Thoracic aorta (tissue), 2 donors: ENCODE data around the gene JAML. TPM values are rescaled to one million over a fixed set of nuclear protein-coding genes. Genes with fewer than 3 reads are reported as not detected.

Experiments used
- ATAC-seq: fragments of 150-250 bp; one replicate; pipeline ENCODE4 v1.8.0; 2017; ENCODE audit warnings: low read depth; ENCODE audit not compliant: insufficient number of reproducible peaks, low FRiP score
- DNase-seq: peaks from one replicate; pipeline ENCODE4 v3.0.0-alpha.2; 2020; ENCODE audit warnings: low spot score
- H3K27ac ChIP-seq, 2 donors: fragments of 200-600 bp; sonication (generic); 1 replicate in 1 of 2; 2 replicates in 1 of 2; pipeline ENCODE4 v1.5.1; 2016; ENCODE audit warnings: mild to moderate bottlenecking in 2 of 2, moderate library complexity in 2 of 2
- H3K27me3 ChIP-seq: fragments of 200-600 bp; sonication (generic); replicated peaks from 2 replicates; pipeline ENCODE4 v1.6.0; 2016; ENCODE audit warnings: mild to moderate bottlenecking; ENCODE audit not compliant: insufficient read depth
- H3K36me3 ChIP-seq: fragments of 200-600 bp; sonication (generic); one replicate; pipeline ENCODE4 v1.5.1; 2016
- H3K4me1 ChIP-seq, 2 donors: fragments of 200-600 bp; sonication (generic); 1 replicate in 1 of 2; 2 replicates in 1 of 2; pipeline versions ENCODE4 v1.5.1 to v1.6.0; 2016; ENCODE audit warnings: low read depth in 2 of 2, mild to moderate bottlenecking in 1 of 2; ENCODE audit not compliant: control insufficient read depth in 1 of 2
- H3K4me3 ChIP-seq: fragments of 200-600 bp; sonication (generic); 2 replicates; pipeline ENCODE4 v1.5.1; 2016; ENCODE audit warnings: mild to moderate bottlenecking
- H3K9me3 ChIP-seq: fragments of 200-600 bp; sonication (generic); 2 replicates; pipeline ENCODE4 v1.5.1; 2016
- CTCF ChIP-seq: fragments of 200-600 bp; sonication (generic); IDR thresholded peaks from one replicate; pipeline ENCODE4 v1.5.1; 2019; ENCODE audit warnings: antibody characterized with exemption
- total RNA-seq, 2 donors: library from RNA; depleted of rRNA; stranded (reverse); fragments of >200 nt; gene quantifications; one replicate each; pipeline versions ENCODE4 v1.1.0 to v1.2.3, GENCODE V29; 2016

The JAML gene
- total RNA-seq, 2 donors from 2014 or later, result 3.7 to 7.6 TPM

- no peak overlapping the region for H3K27ac ChIP-seq
- H3K27me3 ChIP-seq, result no peaks in the 10 kb centered on the region
- H3K4me3 ChIP-seq, result no peak overlapping the region
- no peaks in the 10 kb centered on the region for H3K4me1 ChIP-seq
- TF ChIP-seq CTCF, result no peak
- no peaks in the 10 kb centered on the region for H3K36me3 ChIP-seq
- ATAC-seq (no peak), DNase-seq (no peak)
- H3K9me3 ChIP-seq, result no peaks in the 10 kb centered on the region
Observed at GRCh38 chr11:118233850-118234249, 9.0 kb upstream of the JAML start.

GRCh38 chr11:118233377-118233776 is 8.6 kb upstream of the JAML start:
- no peak for DNase-seq
- ATAC-seq, result no peak
- Histone ChIP-seq H3K36me3 (no peaks in the 10 kb centered on the region), H3K9me3 (no peaks in the 10 kb centered on the region), H3K4me3 (no peak overlapping the region), H3K4me1 (no peaks in the 10 kb centered on the region), H3K27ac (no peak overlapping the region), H3K27me3 (no peaks in the 10 kb centered on the region)
- TF ChIP-seq CTCF, result no peak

- Histone ChIP-seq H3K36me3 (no peaks in the 10 kb centered on the region), H3K4me1 (no peaks in the 10 kb centered on the region), H3K4me3 (no peak overlapping the region), H3K27me3 (no peaks in the 10 kb centered on the region), H3K9me3 (no peaks in the 10 kb centered on the region), H3K27ac (no peak overlapping the region)
- DNase-seq (no peak), ATAC-seq (no peak)
- no peak for TF ChIP-seq CTCF
Observed at GRCh38 chr11:118232659-118233058, 7.8 kb upstream of the JAML start.

- TF ChIP-seq CTCF, result no peak
- DNase-seq (no peak), ATAC-seq (no peak)
- Histone ChIP-seq H3K9me3 (no peaks in the 10 kb centered on the region), H3K36me3 (no peaks in the 10 kb centered on the region), H3K4me1 (no peaks in the 10 kb centered on the region), H3K27me3 (no peaks in the 10 kb centered on the region), H3K27ac (no peak overlapping the region), H3K4me3 (no peak overlapping the region)
Observed at GRCh38 chr11:118231461-118231860, 6.7 kb upstream of the JAML start.

- Histone ChIP-seq H3K36me3 (no peaks in the 10 kb centered on the region), H3K27me3 (no peaks in the 10 kb centered on the region), H3K9me3 (no peaks in the 10 kb centered on the region), H3K4me1 (peaks cover 0 to 4% of the 10 kb centered on the region in 2 donors), H3K4me3 (no peak overlapping the region), H3K27ac (no peak overlapping the region)
- no peak for ATAC-seq
- no peak for TF ChIP-seq CTCF
- DNase-seq, result no peak
Observed at GRCh38 chr11:118230088-118230487, 5.3 kb upstream of the JAML start.
